ENCODE measurements around the gene DIP2C.
"Not testable (repeated sequence)": the region's sequence is repeated elsewhere in the genome, so short reads cannot be mapped to it uniquely, and the experiment has no call there.

Gene DIP2C

DNA sequence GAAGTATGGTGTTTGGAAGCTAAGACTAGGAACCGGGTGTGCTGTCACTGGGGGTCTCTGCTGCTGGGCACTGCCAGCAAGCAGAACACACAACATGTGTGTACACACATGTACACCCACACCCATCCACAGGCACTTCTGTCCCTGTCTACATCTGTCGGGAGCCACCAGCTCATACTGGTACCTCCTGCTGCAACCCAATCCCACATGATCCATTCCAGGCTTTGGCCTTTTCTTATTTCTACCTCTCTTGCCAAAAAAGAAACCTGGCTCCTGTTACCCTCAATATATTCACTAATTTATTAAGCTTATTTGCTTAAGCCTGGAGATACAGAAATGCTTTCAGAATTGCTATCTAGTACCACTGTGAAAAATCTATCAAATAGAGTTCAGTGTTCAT is 246.0 kb downstream of the DIP2C start:
- DNase-seq (ENCODE audit: low spot score) = no peak

- DNase-seq (ENCODE audit: low spot score) = no peak
Measured at GRCh38 chr10:442209-442608, 247.3 kb downstream of the DIP2C start.

- DNase-seq (ENCODE audit: low spot score) = no peak
Measured at GRCh38 chr10:441659-442058, 247.8 kb downstream of the DIP2C start.

- no peak for DNase-seq (ENCODE audit: low spot score)
Measured at GRCh38 chr10:440127-440526, 249.3 kb downstream of the DIP2C start.

DNA sequence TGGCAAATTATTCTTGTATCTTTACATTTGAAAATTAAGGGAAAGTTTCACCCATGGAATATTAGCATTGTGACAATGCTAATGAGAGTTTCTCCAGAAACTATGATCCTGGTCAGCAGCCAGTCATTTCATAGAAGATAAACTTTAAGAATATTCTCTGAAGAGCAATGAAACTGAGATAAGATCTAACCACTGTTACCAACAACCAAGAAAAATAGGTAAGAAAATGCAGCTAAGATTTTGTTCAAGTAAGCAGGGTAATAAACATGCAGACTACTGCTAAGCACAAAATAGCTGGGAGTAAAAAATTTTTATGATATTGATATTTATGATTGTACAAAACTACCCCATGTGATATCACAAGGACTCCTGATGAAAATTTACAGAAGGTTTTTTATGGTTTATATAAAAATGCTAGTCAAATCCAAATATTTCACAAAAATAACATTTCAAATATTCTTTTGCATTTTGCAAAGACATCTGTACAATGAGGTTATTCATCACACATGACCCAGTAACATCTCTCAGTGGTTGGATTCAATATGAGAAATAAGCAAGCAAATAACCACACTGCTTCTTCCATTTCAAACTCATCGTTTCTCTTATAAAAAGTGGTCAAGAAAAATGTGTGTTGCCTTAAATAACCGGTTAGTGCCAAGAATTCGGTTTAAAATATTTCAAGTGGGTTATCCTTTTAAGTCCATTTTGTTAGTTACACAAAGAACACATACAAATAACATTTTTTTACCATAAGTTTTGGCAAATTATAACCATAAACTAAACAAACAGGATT is 251.6 kb downstream of the DIP2C start:
- DNase-seq (ENCODE audit: low spot score) = no peak

DNA sequence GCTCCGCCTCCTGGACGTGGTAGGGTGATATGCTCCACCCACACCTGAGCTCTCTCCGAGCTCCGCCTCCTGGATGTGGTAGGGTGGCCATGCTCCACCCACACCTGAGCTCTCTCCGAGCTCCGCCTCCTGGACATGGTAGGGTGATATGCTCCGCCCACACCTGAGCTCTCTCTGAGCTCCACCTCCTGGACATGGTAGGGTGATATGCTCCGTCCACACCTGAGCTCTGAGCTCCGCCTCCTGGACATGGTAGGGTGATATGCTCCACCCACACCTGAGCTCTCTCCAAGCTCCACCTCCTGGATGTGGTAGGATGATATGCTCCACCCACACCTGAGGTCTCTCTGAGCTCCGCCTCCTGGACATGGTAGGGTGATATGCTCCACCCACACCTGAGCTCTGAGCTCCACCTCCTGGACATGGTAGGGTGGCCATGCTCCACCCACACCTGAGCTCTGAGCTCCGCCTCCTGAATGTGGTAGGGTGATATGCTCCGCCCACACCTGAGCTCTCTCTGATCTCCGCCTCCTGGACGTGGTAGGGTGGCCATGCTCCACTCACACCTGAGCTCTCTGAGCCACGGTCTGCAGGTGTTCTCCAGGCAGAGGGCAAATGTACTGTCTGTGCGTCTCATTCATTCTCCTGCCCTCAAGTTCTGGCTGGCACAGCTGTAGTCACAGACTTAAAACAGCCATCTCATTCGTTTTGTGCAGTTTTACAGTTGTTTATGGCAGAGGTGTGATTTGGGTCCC is 252.4 kb downstream of the DIP2C start:
- no peak for DNase-seq (ENCODE audit: low spot score)

GRCh38 chr10:436013-436697 is 253.3 kb downstream of the DIP2C start:
- no peak for DNase-seq (ENCODE audit: low spot score)

DNA sequence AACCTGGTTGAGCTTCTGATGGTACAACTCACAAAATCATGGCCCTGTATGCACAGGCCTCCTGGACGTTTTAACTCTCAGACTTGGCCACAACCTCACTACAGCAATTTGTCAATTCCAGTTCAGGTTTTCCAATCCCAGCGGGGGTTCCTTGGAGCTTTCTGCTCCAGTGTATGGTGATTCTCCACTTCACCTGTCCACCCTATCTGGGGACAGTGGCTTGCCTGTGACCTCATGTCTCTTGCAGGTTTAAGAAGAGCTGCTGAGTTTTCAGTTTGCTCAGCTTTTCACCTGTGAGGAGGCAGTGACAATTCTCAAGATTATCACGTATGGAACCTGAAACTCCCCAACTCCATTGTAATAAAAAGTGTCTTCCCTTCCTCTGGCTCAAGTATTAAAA is 254.1 kb downstream of the DIP2C start:
- no peak for DNase-seq (ENCODE audit: low spot score)

DNA sequence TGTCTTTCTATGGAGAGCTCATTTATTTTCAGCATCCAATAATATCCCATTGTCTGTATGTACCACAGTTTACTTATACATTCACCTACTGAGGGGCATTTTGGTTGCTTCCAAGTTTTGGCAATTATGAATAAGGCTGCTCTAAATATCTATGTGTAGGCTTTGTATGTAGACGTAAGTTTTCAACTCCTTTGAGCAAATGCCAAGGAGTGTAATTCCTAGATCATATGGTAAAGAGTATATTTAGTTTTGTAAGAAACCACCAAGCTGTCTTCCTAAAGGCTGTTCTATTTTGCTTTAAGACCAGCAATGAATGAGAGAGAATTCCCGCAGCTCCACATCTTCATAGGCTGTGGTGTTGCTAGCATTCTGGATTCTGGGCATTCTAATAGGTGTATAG is 259.8 kb downstream of the DIP2C start:
- DNase-seq (ENCODE audit: low spot score) = no peak

- no peak for DNase-seq (ENCODE audit: low spot score)
Measured at GRCh38 chr10:427761-428519, 261.5 kb downstream of the DIP2C start.

- not testable (repeated sequence) for DNase-seq (ENCODE audit: low spot score)
Measured at GRCh38 chr10:425365-425764, 264.1 kb downstream of the DIP2C start.

- not testable (repeated sequence) for DNase-seq (ENCODE audit: low spot score)
Measured at GRCh38 chr10:424724-425123, 264.7 kb downstream of the DIP2C start.

GRCh38 chr10:423178-423577 is 266.3 kb downstream of the DIP2C start:
- no peak for DNase-seq (ENCODE audit: low spot score)

DNA sequence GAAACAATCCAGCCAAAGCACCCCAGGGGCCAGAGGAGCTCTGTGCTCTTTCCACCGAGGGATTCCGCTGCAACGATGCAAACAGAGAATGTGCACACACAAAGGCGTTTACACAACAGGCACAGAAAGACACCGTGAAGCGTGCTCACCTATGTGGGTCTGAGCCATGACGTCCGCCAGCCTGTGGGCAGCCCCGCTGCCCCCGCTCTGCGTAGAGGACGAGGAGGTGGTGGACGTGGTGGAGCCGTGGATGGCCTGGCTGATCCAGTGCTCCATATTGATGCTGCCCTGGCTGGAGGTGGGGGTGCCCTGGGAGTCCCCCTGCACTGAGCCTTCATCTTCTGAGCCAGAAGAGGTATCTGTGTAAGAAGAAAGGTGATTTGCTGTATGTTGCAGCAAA is 266.8 kb downstream of the DIP2C start:
- no peak for DNase-seq (ENCODE audit: low spot score)

- no peak for DNase-seq (ENCODE audit: low spot score)
Measured at GRCh38 chr10:422241-422640, 267.2 kb downstream of the DIP2C start.

- DNase-seq (ENCODE audit: low spot score) = no peak
Measured at GRCh38 chr10:421170-421569, 268.3 kb downstream of the DIP2C start.

GRCh38 chr10:420154-421121 is 269.0 kb downstream of the DIP2C start:
- DNase-seq (ENCODE audit: low spot score) = no peak

DNA sequence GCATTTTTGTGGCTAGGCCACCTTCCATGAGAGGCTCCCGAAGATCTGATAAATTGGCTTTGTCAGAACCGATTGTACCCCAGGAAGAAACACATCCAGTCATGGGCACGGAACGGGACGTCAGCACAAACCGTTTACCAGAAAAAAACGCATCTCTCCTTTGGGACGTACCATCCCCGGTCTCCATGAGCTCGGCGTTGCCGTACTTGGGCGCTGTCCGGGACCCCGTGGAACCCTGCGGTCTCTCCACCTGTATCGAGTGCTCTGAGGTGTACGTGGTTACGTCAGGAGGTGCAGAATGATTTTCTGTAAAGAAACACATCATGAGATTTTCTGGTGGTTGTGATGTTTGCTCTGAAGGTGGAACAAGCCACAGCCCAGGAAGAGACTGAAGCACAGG is 270.6 kb downstream of the DIP2C start:
- no peak for DNase-seq (ENCODE audit: low spot score)

DNA sequence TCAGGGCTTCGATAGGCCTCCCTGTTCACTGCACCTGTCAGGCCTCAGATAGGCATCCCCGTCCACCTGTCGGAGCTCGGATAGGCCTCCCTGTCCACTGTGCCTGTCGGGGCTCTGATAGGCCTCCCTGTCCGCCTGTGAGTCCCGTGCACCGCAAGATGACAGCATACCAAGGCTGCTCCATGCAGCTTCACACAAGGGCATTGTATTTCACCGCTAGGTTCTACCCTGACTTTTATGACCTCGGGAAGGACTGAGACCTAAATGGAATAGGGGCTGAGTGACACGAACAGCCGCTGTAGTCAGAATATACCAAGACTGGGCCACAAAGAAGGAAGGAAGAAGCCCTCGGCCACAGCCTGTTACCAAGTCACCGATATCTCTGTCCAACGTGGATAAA is 271.2 kb downstream of the DIP2C start:
- DNase-seq (ENCODE audit: low spot score) = no peak

DNA sequence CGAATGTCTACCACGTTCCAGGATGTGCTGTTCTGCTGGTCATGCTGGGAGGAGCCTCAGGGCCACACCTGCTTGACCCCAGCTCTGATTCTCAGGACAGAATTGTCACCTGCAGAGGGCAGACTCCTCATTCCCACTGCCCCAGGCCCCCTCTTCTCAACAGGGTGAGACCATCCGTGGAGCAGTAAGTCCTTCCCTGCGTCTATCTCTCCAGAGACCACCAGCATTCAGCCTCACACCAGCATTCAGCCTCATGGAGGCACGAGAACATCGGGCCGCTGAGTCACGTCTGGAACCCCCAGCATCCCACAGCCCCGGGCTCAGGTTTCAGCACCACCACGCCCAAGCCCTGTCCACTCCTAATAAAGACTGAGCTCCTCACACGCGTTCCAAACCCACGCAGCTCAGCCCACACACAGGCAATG is 273.4 kb downstream of the DIP2C start:
- no peak for DNase-seq (ENCODE audit: low spot score)

GRCh38 chr10:413662-414071 is 275.8 kb downstream of the DIP2C start:
- no peak for DNase-seq (ENCODE audit: low spot score)

Data from germinal center (tissue), 1 donor.